OCI-LY1 (cell line): Measurements from ENCODE around the gene LMF1.

Source experiments
- H2AFZ ChIP-seq: fragments of 200-600 bp; sonication (generic), shearing (Covaris generic); 2 replicates; pipeline ENCODE4 v1.6.0; 2014; ENCODE audit warnings: antibody characterized with exemption, mild to moderate bottlenecking, low read length
- H3F3A ChIP-seq: fragments of 200-600 bp; sonication (generic), shearing (Covaris generic); 2 replicates; pipeline ENCODE4 v1.6.0; 2014; ENCODE audit warnings: mild to moderate bottlenecking, antibody characterized with exemption, low read length, moderate library complexity; ENCODE audit not compliant: insufficient read depth
- H3K27ac ChIP-seq: fragments of 200-600 bp; sonication (generic); 2 replicates; pipeline ENCODE4 v1.5.1; 2014; ENCODE audit warnings: low read length, mixed run types, mild to moderate bottlenecking, low read depth; ENCODE audit not compliant: poor library complexity, severe bottlenecking
- H3K27me3 ChIP-seq: fragments of 200-600 bp; sonication (generic); 2 replicates; pipeline ENCODE4 v1.6.0; 2014; ENCODE audit warnings: antibody characterized with exemption, mild to moderate bottlenecking, low read length, moderate library complexity; ENCODE audit not compliant: insufficient read depth
- H3K36me3 ChIP-seq: fragments of 200-600 bp; sonication (generic); 2 replicates; pipeline ENCODE4 v1.6.1; 2014; ENCODE audit warnings: mild to moderate bottlenecking, antibody characterized with exemption, low read length, moderate library complexity, mixed read lengths; ENCODE audit not compliant: insufficient read depth
- H3K4me1 ChIP-seq: fragments of 200-600 bp; sonication (generic); 2 replicates; pipeline ENCODE4 v1.5.1; 2014; ENCODE audit warnings: mild to moderate bottlenecking, low read length, moderate library complexity; ENCODE audit not compliant: insufficient read depth, severe bottlenecking
- H3K4me2 ChIP-seq: fragments of 200-600 bp; sonication (generic), shearing (Covaris generic); 2 replicates; pipeline ENCODE4 v1.6.1; 2014; ENCODE audit warnings: low read length
- H3K4me3 ChIP-seq: fragments of 200-600 bp; sonication (generic); 2 replicates; pipeline ENCODE4 v1.5.1; 2014; ENCODE audit warnings: low read length, low read depth, mild to moderate bottlenecking, mixed read lengths; ENCODE audit not compliant: poor library complexity, severe bottlenecking
- H3K79me2 ChIP-seq: fragments of 200-600 bp; shearing (Covaris generic); 2 replicates; pipeline ENCODE4 v1.6.1; 2016; ENCODE audit warnings: mixed run types, low read length, mixed read lengths; ENCODE audit not compliant: insufficient read depth
- H3K9ac ChIP-seq: fragments of 200-600 bp; sonication (generic), shearing (Covaris generic); 2 replicates; pipeline ENCODE4 v1.6.1; 2014; ENCODE audit warnings: mild to moderate bottlenecking, low read length, mixed read lengths
- H3K9me2 ChIP-seq: fragments of 200-600 bp; sonication (generic), shearing (Covaris generic); 2 replicates; pipeline ENCODE4 v1.6.1; 2014; ENCODE audit warnings: low read depth, mild to moderate bottlenecking, low read length, mixed read lengths
- H3K9me3 ChIP-seq: fragments of 200-600 bp; shearing (Covaris generic); 2 replicates; pipeline ENCODE4 v1.6.1; 2014; ENCODE audit warnings: low read length, mixed read lengths
- H4K20me1 ChIP-seq: fragments of 200-600 bp; sonication (generic), shearing (Covaris generic); 2 replicates; pipeline ENCODE4 v1.6.0; 2016; ENCODE audit warnings: mild to moderate bottlenecking, low read length; ENCODE audit not compliant: insufficient read depth
- EZH2 ChIP-seq: fragments of 200-600 bp; sonication (generic), shearing (Covaris generic); IDR thresholded peaks from 2 replicates; pipeline ENCODE4 v1.8.0; 2017; ENCODE audit warnings: borderline replicate concordance, mixed run types, mild to moderate bottlenecking, antibody characterized with exemption, low read length, moderate library complexity, mixed read lengths
- TF ChIP-seq, protein P1 (sequence below): fragments of 200-600 bp; sonication (generic), shearing (Covaris generic); IDR thresholded peaks from 2 replicates; pipeline ENCODE4 v1.5.1; 2017; ENCODE audit warnings: mild to moderate bottlenecking, antibody characterized with exemption, low read length, moderate library complexity, mixed read lengths

Gene LMF1

DNA sequence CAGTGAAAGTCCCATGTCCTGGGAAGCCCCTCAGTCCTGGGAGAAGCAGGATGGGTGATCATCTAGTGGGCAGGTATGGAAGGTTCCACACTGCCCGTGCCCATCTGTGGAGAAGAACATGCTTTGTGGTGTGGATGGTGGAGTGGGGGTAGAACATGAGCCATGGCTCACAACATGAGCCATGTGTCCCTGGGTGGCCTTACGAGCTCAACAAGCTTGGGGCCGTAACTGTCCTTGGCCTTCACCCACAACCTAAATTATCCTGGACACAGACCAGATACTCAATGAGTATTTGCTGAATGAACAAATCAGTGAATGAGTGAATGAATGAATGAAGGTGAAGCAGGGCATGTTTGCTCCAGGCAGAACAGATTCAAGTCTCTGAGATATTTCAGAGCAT lies 24.3 kb upstream of the LMF1 start:
- Histone ChIP-seq H3K27ac (no peak overlapping the region), H3K4me2 (no peak overlapping the region), H2AFZ (no peak overlapping the region), H3K79me2 (no peaks in the 10 kb centered on the region), H3F3A (no peaks in the 10 kb centered on the region), H3K27me3 (peaks cover 5% of the 10 kb centered on the region), H3K9me3 (no peaks in the 10 kb centered on the region), H3K4me3 (no peak overlapping the region), H3K36me3 (no peaks in the 10 kb centered on the region), H3K9me2 (no peaks in the 10 kb centered on the region), H3K4me1 (no peaks in the 10 kb centered on the region), H3K9ac (no peak overlapping the region), H4K20me1 (no peaks in the 10 kb centered on the region)
- TF ChIP-seq, protein P1, sequence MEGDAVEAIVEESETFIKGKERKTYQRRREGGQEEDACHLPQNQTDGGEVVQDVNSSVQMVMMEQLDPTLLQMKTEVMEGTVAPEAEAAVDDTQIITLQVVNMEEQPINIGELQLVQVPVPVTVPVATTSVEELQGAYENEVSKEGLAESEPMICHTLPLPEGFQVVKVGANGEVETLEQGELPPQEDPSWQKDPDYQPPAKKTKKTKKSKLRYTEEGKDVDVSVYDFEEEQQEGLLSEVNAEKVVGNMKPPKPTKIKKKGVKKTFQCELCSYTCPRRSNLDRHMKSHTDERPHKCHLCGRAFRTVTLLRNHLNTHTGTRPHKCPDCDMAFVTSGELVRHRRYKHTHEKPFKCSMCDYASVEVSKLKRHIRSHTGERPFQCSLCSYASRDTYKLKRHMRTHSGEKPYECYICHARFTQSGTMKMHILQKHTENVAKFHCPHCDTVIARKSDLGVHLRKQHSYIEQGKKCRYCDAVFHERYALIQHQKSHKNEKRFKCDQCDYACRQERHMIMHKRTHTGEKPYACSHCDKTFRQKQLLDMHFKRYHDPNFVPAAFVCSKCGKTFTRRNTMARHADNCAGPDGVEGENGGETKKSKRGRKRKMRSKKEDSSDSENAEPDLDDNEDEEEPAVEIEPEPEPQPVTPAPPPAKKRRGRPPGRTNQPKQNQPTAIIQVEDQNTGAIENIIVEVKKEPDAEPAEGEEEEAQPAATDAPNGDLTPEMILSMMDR: no peak
- TF ChIP-seq EZH2: no peak

DNA sequence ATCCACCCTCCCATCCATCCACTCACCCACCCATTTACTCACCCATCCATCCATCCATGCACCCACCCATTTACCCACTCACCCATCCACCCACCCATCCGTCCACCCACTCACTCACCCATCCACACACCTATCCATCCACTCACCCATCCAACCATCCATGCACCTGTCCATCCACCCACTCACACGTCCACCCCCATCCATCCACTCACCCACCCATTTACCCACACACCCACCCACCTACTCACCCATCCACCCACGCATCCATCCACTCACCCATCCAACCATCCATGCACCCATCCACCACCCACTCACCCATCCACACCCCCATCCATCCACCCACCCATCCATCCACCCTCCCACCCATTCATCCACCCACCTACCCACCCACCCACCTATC lies 22.9 kb upstream of the LMF1 start:
- no peaks in the 10 kb centered on the region; the same call in 1 of the 2 replicates for H3K27me3 ChIP-seq
- TF ChIP-seq EZH2: no peak
- TF ChIP-seq, protein P1: no peak
- no peak overlapping the region for H3K4me3 ChIP-seq
- H3K9ac ChIP-seq: no peak overlapping the region
- no peak overlapping the region for H3K4me2 ChIP-seq
- no peaks in the 10 kb centered on the region for H3F3A ChIP-seq
- H4K20me1 ChIP-seq: no peaks in the 10 kb centered on the region
- no peaks in the 10 kb centered on the region for H3K9me3 ChIP-seq
- no peaks in the 10 kb centered on the region for H3K4me1 ChIP-seq
- H2AFZ ChIP-seq: no peak overlapping the region
- no peaks in the 10 kb centered on the region for H3K9me2 ChIP-seq
- no peak overlapping the region for H3K27ac ChIP-seq
- H3K79me2 ChIP-seq: no peaks in the 10 kb centered on the region
- no peaks in the 10 kb centered on the region for H3K36me3 ChIP-seq

DNA sequence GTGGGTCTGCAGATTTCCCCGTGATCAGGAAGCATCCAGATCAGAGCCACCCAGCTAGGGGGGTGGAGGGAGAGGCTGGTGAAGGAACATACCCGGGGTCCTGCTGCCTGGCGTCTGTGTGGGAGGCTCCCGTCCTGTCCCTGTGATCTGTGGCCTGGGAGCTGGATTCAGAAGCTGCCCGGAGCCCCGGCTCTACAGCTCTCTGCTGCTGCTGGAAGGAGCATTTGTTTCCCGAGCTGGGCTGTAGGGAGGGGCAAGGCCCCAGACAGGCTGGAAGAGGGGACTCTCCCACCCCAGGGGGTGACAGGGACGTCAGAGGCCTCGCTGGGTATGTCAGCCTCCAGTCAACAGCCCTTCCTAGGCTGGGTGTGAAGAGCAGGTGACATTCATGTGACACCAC lies 21.0 kb upstream of the LMF1 start:
- no peaks in the 10 kb centered on the region; the same call in 1 of the 2 replicates for H3K27me3 ChIP-seq
- no peaks in the 10 kb centered on the region for H3F3A ChIP-seq
- no peaks in the 10 kb centered on the region for H3K36me3 ChIP-seq
- H3K79me2 ChIP-seq: no peaks in the 10 kb centered on the region
- no peak overlapping the region for H3K27ac ChIP-seq
- no peaks in the 10 kb centered on the region for H4K20me1 ChIP-seq
- H2AFZ ChIP-seq: no peak overlapping the region
- H3K4me1 ChIP-seq: no peaks in the 10 kb centered on the region
- no peaks in the 10 kb centered on the region for H3K9me3 ChIP-seq
- TF ChIP-seq, protein P1: no peak
- TF ChIP-seq EZH2: no peak
- no peak overlapping the region for H3K9ac ChIP-seq
- no peak overlapping the region for H3K4me3 ChIP-seq
- no peak overlapping the region for H3K4me2 ChIP-seq
- no peaks in the 10 kb centered on the region for H3K9me2 ChIP-seq
